WTC11 (cell line): ENCODE data around the gene GNG14. TPM values are rescaled to one million over a fixed set of nuclear protein-coding genes. Genes with fewer than 3 reads are reported as not detected.

Source experiments
- ATAC-seq: fragments of 200-7000 bp; cut with Tn5 transposase; 2 replicates; pipeline ENCODE4 v1.10.0; 2021; ENCODE audit warnings: mild to moderate bottlenecking, moderate library complexity
- CTCF ChIA-PET: fragments of 300-600 bp; sonication (Branson Sonifier 250); formaldehyde crosslinking; loops from one replicate; lab custom pipeline; 2021; ENCODE audit warnings: antibody characterized with exemption; lab: Charles Lee
- POLR2A ChIA-PET: fragments of 350-600 bp; sonication (Branson Sonifier 250); formaldehyde crosslinking; loops from one replicate; lab custom pipeline; 2021; ENCODE audit warnings: antibody characterized with exemption; lab: Charles Lee
- DNase-seq: peaks from one replicate; pipeline ENCODE4 v3.0.0; 2021; ENCODE audit warnings: low spot score
- H3K27ac Mint-ChIP-seq: 2 replicates; pipeline ENCODE4 v1.8.0; 2021; ENCODE audit warnings: mixed read lengths
- H3K27me3 Mint-ChIP-seq: 2 replicates; pipeline ENCODE4 v1.8.0; 2021; ENCODE audit warnings: low read depth, mild to moderate bottlenecking, moderate library complexity, mixed read lengths
- H3K36me3 Mint-ChIP-seq: 2 replicates; pipeline ENCODE4 v1.8.0; 2021; ENCODE audit warnings: mixed read lengths
- H3K4me1 Mint-ChIP-seq: 2 replicates; pipeline ENCODE4 v1.8.0; 2022; ENCODE audit warnings: mixed read lengths
- H3K4me3 Mint-ChIP-seq: 2 replicates; pipeline ENCODE4 v1.8.0; 2021; ENCODE audit warnings: mild to moderate bottlenecking, moderate library complexity, mixed read lengths
- H3K9me3 Mint-ChIP-seq: 2 replicates; pipeline ENCODE4 v1.8.0; 2021; ENCODE audit warnings: mixed read lengths
- ATF1 ChIP-seq: sonication (generic); formaldehyde crosslinking; IDR thresholded peaks from 2 replicates; pipeline ENCODE4 v1.8.1; 2023; ENCODE audit warnings: mild to moderate bottlenecking, moderate library complexity, missing genetic modification reagents
- CDX4 ChIP-seq: fragments of 250-450 bp; sonication (Bioruptor Pico); IDR thresholded peaks from 2 replicates; pipeline ENCODE4 v1.9.0; 2021; ENCODE audit warnings: moderate library complexity, mild to moderate bottlenecking, inconsistent platforms, borderline replicate concordance
- GABPB1 ChIP-seq: sonication (generic); formaldehyde crosslinking; IDR thresholded peaks from 2 replicates; pipeline ENCODE4 v1.8.1; 2023; ENCODE audit warnings: mild to moderate bottlenecking, missing genetic modification reagents
- GRHL2 ChIP-seq: fragments of 250-450 bp; sonication (Bioruptor Pico); IDR thresholded peaks from 2 replicates; pipeline ENCODE4 v1.8.0; 2022; ENCODE audit warnings: mild to moderate bottlenecking, moderate library complexity; ENCODE audit not compliant: insufficient replicate concordance, severe bottlenecking
- GTF2I ChIP-seq: fragments of 250-450 bp; sonication (Bioruptor Pico); conservative IDR thresholded peaks from 2 replicates; pipeline ENCODE4 v1.4.0; 2021; ENCODE audit warnings: mild to moderate bottlenecking
- HMGA2 ChIP-seq: fragments of 250-450 bp; sonication (Bioruptor Pico); IDR thresholded peaks from 2 replicates; pipeline ENCODE4 v1.4.0; 2021; ENCODE audit warnings: mild to moderate bottlenecking, moderate library complexity
- MAX ChIP-seq: sonication (generic); formaldehyde crosslinking; IDR thresholded peaks from 2 replicates; pipeline ENCODE4 v1.8.0; 2022; ENCODE audit warnings: mild to moderate bottlenecking, missing genetic modification reagents
- NFE2L1 ChIP-seq: sonication (generic); formaldehyde crosslinking; IDR thresholded peaks from 2 replicates; pipeline ENCODE4 v1.8.1; 2023; ENCODE audit warnings: missing genetic modification reagents
- NR3C1 ChIP-seq: sonication (generic); formaldehyde crosslinking; conservative IDR thresholded peaks from 2 replicates; pipeline ENCODE4 v1.8.1; 2023; ENCODE audit warnings: low read depth, mild to moderate bottlenecking, missing genetic modification reagents
- PRRX2 ChIP-seq: fragments of 250-450 bp; sonication (Bioruptor Pico); IDR thresholded peaks from 2 replicates; pipeline ENCODE4 v1.8.0; 2021; ENCODE audit warnings: mild to moderate bottlenecking
- RELA ChIP-seq: sonication (generic); formaldehyde crosslinking; IDR thresholded peaks from 2 replicates; pipeline ENCODE4 v1.8.1; 2022; ENCODE audit warnings: missing genetic modification reagents, mild to moderate bottlenecking, borderline replicate concordance
- SMAD4 ChIP-seq: sonication (generic); formaldehyde crosslinking; IDR thresholded peaks from 2 replicates; pipeline ENCODE4 v1.8.0; 2022; ENCODE audit warnings: mild to moderate bottlenecking, missing genetic modification reagents
- STAT6 ChIP-seq: sonication (generic); formaldehyde crosslinking; conservative IDR thresholded peaks from 2 replicates; pipeline ENCODE4 v1.8.1; 2023; ENCODE audit warnings: mild to moderate bottlenecking, low read depth, missing genetic modification reagents, moderate library complexity
- TP53 ChIP-seq: sonication (generic); formaldehyde crosslinking; IDR thresholded peaks from 2 replicates; pipeline ENCODE4 v1.8.1; 2023; ENCODE audit warnings: mild to moderate bottlenecking, missing genetic modification reagents
- USF2 ChIP-seq: sonication (generic); formaldehyde crosslinking; IDR thresholded peaks from 2 replicates; pipeline ENCODE4 v1.8.1; 2023; ENCODE audit warnings: mild to moderate bottlenecking, missing genetic modification reagents, moderate library complexity
- ZNF138 ChIP-seq: sonication (generic); formaldehyde crosslinking; conservative IDR thresholded peaks from 2 replicates; pipeline ENCODE4 v1.8.1; 2022; ENCODE audit warnings: mild to moderate bottlenecking, moderate library complexity, missing genetic modification reagents
- ZNF232 ChIP-seq: sonication (generic); formaldehyde crosslinking; IDR thresholded peaks from 2 replicates; pipeline ENCODE4 v1.8.0; 2022; ENCODE audit warnings: mild to moderate bottlenecking, missing genetic modification reagents
- ZNF263 ChIP-seq: sonication (generic); formaldehyde crosslinking; IDR thresholded peaks from 2 replicates; pipeline ENCODE4 v1.8.1; 2022; ENCODE audit warnings: low read depth, mild to moderate bottlenecking, moderate library complexity, missing genetic modification reagents
- ZNF281 ChIP-seq: sonication (generic); formaldehyde crosslinking; IDR thresholded peaks from 2 replicates; pipeline ENCODE4 v1.8.0; 2023; ENCODE audit warnings: mild to moderate bottlenecking, missing genetic modification reagents
- ZNF512 ChIP-seq: sonication (generic); formaldehyde crosslinking; IDR thresholded peaks from 2 replicates; pipeline ENCODE4 v1.8.1; 2022; ENCODE audit warnings: missing genetic modification reagents, borderline replicate concordance
- ZNF532 ChIP-seq: fragments of 250-450 bp; sonication (Bioruptor Pico); IDR thresholded peaks from 2 replicates; pipeline ENCODE4 v1.9.0; 2021; ENCODE audit warnings: mild to moderate bottlenecking, borderline replicate concordance
- ZNF671 ChIP-seq: fragments of 250-450 bp; sonication (Bioruptor Pico); IDR thresholded peaks from 2 replicates; pipeline ENCODE4 v1.8.0; 2021; ENCODE audit warnings: mild to moderate bottlenecking
- total RNA-seq: library from RNA; stranded (reverse); gene quantifications from 3 replicates; pipeline ENCODE4 v1.2.3, GENCODE V29; 2021

The GNG14 gene
- total RNA-seq, 1 experiment from 2014 or later, result not detected

- no peak for TF ChIP-seq STAT6
- no peak for TF ChIP-seq ZNF671
Observed at GRCh38 chr19:12685831-12686230, 2.0 kb upstream of the GNG14 start (continued).

- no peaks in the 10 kb centered on the region for H3K27me3 Mint-ChIP-seq
- POLR2A ChIA-PET, result no interaction called here
- no peak for DNase-seq
- H3K4me1 Mint-ChIP-seq, result no peaks in the 10 kb centered on the region
- H3K27ac Mint-ChIP-seq, result no peak overlapping the region
- no peaks in the 10 kb centered on the region for H3K36me3 Mint-ChIP-seq
- ATAC-seq, result no peak
- no peaks in the 10 kb centered on the region for H3K9me3 Mint-ChIP-seq
- TF ChIP-seq ZNF138 (CRISPR knock-in tag) (no peak), ZNF263 (CRISPR knock-in tag) (no peak), NFE2L1 (no peak), CDX4 (no peak), PRRX2 (CRISPR knock-in tag) (no peak), ATF1 (CRISPR knock-in tag) (no peak), GRHL2 (no peak), RELA (no peak), ZNF512 (CRISPR knock-in tag) (no peak), GABPB1 (CRISPR knock-in tag) (no peak), GTF2I (no peak), TP53 (CRISPR knock-in tag) (no peak)
- H3K4me3 Mint-ChIP-seq, result no peak overlapping the region
- CTCF ChIA-PET, result no interaction called here
Observed at GRCh38 chr19:12689012-12689411, 1.2 kb downstream of the GNG14 start.

- CTCF ChIA-PET, result no interaction called here
- no peak for TF ChIP-seq ZNF263 (CRISPR knock-in tag)
- no peak for TF ChIP-seq SMAD4
- TF ChIP-seq NR3C1 (CRISPR knock-in tag), result no peak
- TF ChIP-seq ZNF532 (CRISPR knock-in tag), result no peak
- no peak for TF ChIP-seq ZNF281 (CRISPR knock-in tag)
- TF ChIP-seq ZNF232 (CRISPR knock-in tag), result no peak
- TF ChIP-seq GRHL2, result no peak
- TF ChIP-seq MAX, result no peak
- no peak for TF ChIP-seq HMGA2 (CRISPR knock-in tag)
- no peak for TF ChIP-seq USF2
Observed at GRCh38 chr19:12689581-12690216, 1.9 kb downstream of the GNG14 start.

More at GRCh38 chr19:12689581-12690216, 1.9 kb downstream of the GNG14 start:
- ATAC-seq (no peak), DNase-seq (no peak)
- Mint-ChIP-seq H3K36me3 (no peaks in the 10 kb centered on the region), H3K4me1 (no peaks in the 10 kb centered on the region), H3K9me3 (no peaks in the 10 kb centered on the region), H3K27me3 (no peaks in the 10 kb centered on the region), H3K27ac (no peak overlapping the region), H3K4me3 (no peak overlapping the region)
- POLR2A ChIA-PET, result no interaction called here
